ENCODE measurements around the gene DCC.

Gene DCC

GRCh38 chr18:53224128-53224778 is 884.3 kb downstream of the DCC start:
- TF ChIP-seq CTCF (IDR thresholded peaks at IDR 0.05; ENCODE audit: low read depth, low read length): no peak
- in situ Hi-C loops (cut with HindIII; ENCODE audit: low sequenced_read_pairs): no loop called here
- DNase-seq (ENCODE audit: low read depth, low spot score): no peak
- no peak overlapping the region for H3K4me3 ChIP-seq (ENCODE audit: low read depth, low read length)

GRCh38 chr18:53225567-53226325 is 885.7 kb downstream of the DCC start:
- DNase-seq (ENCODE audit: low read depth, low spot score): no peak
- H3K4me3 ChIP-seq (ENCODE audit: low read depth, low read length): no peak overlapping the region
- in situ Hi-C loops (cut with HindIII; ENCODE audit: low sequenced_read_pairs): no loop called here
- no peak for TF ChIP-seq CTCF (IDR thresholded peaks at IDR 0.05; ENCODE audit: low read depth, low read length)

GRCh38 chr18:53234610-53235009 is 894.6 kb downstream of the DCC start:
- in situ Hi-C loops (cut with HindIII; ENCODE audit: low sequenced_read_pairs): no loop called here
- no peak for TF ChIP-seq CTCF (IDR thresholded peaks at IDR 0.05; ENCODE audit: low read depth, low read length)
- DNase-seq (ENCODE audit: low read depth, low spot score): no peak
- no peak overlapping the region for H3K4me3 ChIP-seq (ENCODE audit: low read depth, low read length)

- DNase-seq (ENCODE audit: low read depth, low spot score): no peak
- H3K4me3 ChIP-seq (ENCODE audit: low read depth, low read length): no peak overlapping the region
- TF ChIP-seq CTCF (IDR thresholded peaks at IDR 0.05; ENCODE audit: low read depth, low read length): no peak
- in situ Hi-C loops (cut with HindIII; ENCODE audit: low sequenced_read_pairs): no loop called here
These were observed 901.2 kb downstream of the DCC start for GRCh38 chr18:53241161-53241560.

- no peak overlapping the region for H3K4me3 ChIP-seq (ENCODE audit: low read depth, low read length)
- no peak for TF ChIP-seq CTCF (IDR thresholded peaks at IDR 0.05; ENCODE audit: low read depth, low read length)
- no peak for DNase-seq (ENCODE audit: low read depth, low spot score)
- in situ Hi-C loops (cut with HindIII; ENCODE audit: low sequenced_read_pairs): no loop called here
These were observed 913.8 kb downstream of the DCC start for GRCh38 chr18:53253789-53254188.

GRCh38 chr18:53254265-53254664 is 914.3 kb downstream of the DCC start:
- TF ChIP-seq CTCF (IDR thresholded peaks at IDR 0.05; ENCODE audit: low read depth, low read length): no peak
- no peak for DNase-seq (ENCODE audit: low read depth, low spot score)
- no peak overlapping the region for H3K4me3 ChIP-seq (ENCODE audit: low read depth, low read length)
- in situ Hi-C loops (cut with HindIII; ENCODE audit: low sequenced_read_pairs): no loop called here
